Colonic mucosa (tissue), 4 donors: ENCODE data around the gene USP37. TPM values are rescaled to one million over a fixed set of nuclear protein-coding genes. Genes with fewer than 3 reads are reported as not detected.

Source experiments
- DNase-seq: peaks from one replicate; pipeline ENCODE4 v3.0.0-alpha.2; 2020
- H3K27ac ChIP-seq: fragments of 200-600 bp; one replicate; pipeline ENCODE4 v1.8.0; 2021
- H3K27me3 ChIP-seq: fragments of 200-600 bp; one replicate; pipeline ENCODE4 v1.8.0; 2021
- H3K36me3 ChIP-seq: fragments of 200-600 bp; one replicate; pipeline ENCODE4 v1.8.0; 2021
- H3K4me1 ChIP-seq: fragments of 200-600 bp; one replicate; pipeline ENCODE4 v1.8.0; 2021; ENCODE audit warnings: mild to moderate bottlenecking
- H3K4me3 ChIP-seq: fragments of 200-600 bp; one replicate; pipeline ENCODE4 v1.8.0; 2021
- H3K9ac ChIP-seq, 2 donors: one replicate each; pipeline ENCODE4 v1.7.0; 2013; ENCODE audit warnings: control low read depth in 2 of 2, low read depth in 2 of 2, low read length in 2 of 2
- H3K9me3 ChIP-seq: fragments of 200-600 bp; one replicate; pipeline ENCODE4 v1.8.0; 2021
- intact Hi-C: fragments of 100-400 bp; cut with DNase I; formaldehyde crosslinking; loops from one replicate; pipeline ENCODE4 v1.14.1; 2022
- total RNA-seq, 2 donors: library from RNA; stranded (reverse); fragmentation: NEBNext Ultra II Directional in 1 of 2; extraction: Animal tissue kit (Norgen Biotek cat#: 25700) in 1 of 2; gene quantifications; one replicate each; pipeline ENCODE4 v1.2.1, GENCODE V29; 2021
- TF ChIP-seq, protein P1 (sequence below): fragments of 200-600 bp; IDR thresholded peaks from one replicate; pipeline ENCODE4 v1.8.0; 2022; ENCODE audit warnings: antibody characterized with exemption, mild to moderate bottlenecking
- donor health status: healthy.
- donor health status: DM: no; HTN: no; CAD: no.
- donor health status: DM: no; HTN: no; CAD: no.

Gene USP37
- total RNA-seq, 2 donors from 2014 or later, result 13.1 to 13.4 TPM

DNA sequence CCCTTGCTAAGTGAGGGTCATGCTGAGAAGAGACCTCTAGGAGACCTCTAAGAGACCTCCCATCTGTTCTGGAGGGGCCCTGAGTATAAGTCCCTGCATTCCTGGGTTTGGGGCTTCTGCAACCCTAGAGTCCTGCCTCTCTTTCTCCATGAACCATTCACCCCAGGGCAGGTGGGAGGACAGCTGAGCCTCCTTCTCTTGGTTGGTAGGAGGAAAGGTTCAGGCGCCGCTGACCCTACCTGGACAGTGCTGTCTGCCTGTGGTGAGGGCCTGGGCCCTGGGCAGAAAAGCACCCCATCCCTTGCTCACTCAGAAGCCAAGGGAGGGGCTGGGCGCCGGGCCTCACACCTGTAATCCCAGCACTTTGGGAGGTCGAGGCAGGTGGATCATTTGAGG is 149.8 kb downstream of the USP37 start:
- Histone ChIP-seq H3K9ac (peak overlapping the region in 1 of 2 donors; percentile 0), H3K27ac (peak overlapping the region; percentile 88), H3K4me1 (peaks cover 4% of the 10 kb centered on the region), H3K27me3 (no peaks in the 10 kb centered on the region), H3K36me3 (no peaks in the 10 kb centered on the region), H3K4me3 (no peak overlapping the region), H3K9me3 (no peaks in the 10 kb centered on the region)
- no peak for DNase-seq
- intact Hi-C loops, result no loop called here
- TF ChIP-seq, protein P1, sequence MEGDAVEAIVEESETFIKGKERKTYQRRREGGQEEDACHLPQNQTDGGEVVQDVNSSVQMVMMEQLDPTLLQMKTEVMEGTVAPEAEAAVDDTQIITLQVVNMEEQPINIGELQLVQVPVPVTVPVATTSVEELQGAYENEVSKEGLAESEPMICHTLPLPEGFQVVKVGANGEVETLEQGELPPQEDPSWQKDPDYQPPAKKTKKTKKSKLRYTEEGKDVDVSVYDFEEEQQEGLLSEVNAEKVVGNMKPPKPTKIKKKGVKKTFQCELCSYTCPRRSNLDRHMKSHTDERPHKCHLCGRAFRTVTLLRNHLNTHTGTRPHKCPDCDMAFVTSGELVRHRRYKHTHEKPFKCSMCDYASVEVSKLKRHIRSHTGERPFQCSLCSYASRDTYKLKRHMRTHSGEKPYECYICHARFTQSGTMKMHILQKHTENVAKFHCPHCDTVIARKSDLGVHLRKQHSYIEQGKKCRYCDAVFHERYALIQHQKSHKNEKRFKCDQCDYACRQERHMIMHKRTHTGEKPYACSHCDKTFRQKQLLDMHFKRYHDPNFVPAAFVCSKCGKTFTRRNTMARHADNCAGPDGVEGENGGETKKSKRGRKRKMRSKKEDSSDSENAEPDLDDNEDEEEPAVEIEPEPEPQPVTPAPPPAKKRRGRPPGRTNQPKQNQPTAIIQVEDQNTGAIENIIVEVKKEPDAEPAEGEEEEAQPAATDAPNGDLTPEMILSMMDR, result no peak

DNA sequence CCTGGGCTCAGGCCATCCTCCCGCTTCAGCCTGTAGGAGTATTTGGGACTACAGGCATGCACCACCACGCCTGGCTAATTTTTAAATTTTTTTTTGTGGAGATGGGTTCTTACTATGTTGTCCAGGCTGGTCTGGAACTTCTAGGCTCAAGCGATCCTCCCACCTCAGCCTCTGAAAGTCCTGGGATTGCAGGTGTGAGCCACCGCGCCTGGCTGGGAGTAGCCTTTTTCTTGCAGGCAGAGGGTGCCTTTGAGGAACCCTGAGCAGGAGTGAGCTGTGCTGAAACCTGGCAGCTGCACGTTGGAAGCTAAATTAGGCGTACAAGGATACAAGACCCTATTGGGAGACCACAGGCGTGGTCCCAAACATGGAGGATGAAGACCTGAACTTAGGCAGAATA is 160.4 kb downstream of the USP37 start:
- Histone ChIP-seq H3K9me3 (no peaks in the 10 kb centered on the region), H3K36me3 (no peaks in the 10 kb centered on the region), H3K9ac (peak overlapping the region; percentile 9 to 26), H3K27me3 (no peaks in the 10 kb centered on the region), H3K4me3 (no peak overlapping the region), H3K4me1 (peaks cover 7% of the 10 kb centered on the region), H3K27ac (peak overlapping the region; percentile 84)
- DNase-seq, result no peak
- TF ChIP-seq, protein P1, result no peak
- intact Hi-C loops, result loop anchor here (5.0 to 10.0 kb wide), 2 partner anchors 60 to 237 kb away; no protein-coding TSS in a partner anchor

DNA sequence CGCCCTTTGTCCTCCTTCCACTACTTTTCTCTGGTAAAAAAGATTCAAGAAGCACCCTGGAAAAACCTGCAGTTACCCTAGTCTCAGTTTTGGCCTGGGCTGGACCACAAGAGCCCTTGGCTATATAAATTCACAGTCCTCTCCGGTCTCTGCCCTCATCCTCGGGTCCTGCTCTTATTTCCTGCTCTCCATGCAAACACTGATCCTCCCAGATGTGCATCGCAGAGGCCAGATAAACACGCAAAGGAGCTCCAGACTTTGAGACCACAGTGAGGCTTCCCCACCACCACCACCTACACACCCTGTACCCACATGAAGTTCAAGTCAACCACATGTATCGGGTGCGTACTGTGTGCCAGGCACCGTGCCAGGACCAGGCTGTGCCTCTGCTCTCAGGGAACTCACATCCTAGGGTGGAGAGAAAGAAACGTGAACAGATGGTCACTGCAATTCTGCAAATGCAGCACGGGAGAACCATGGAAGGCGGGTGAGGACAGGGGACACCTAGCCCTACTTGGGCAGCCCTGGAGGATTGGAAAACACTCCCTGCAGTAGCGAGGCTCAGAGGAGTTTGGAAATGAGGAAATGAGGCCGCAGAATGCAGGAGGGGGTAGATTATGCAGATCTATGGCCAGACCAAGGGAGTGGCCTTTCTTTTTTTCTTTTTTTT is 161.1 kb downstream of the USP37 start:
- Histone ChIP-seq H3K36me3 (peaks cover 3% of the 10 kb centered on the region), H3K27me3 (no peaks in the 10 kb centered on the region), H3K27ac (peak overlapping the region; percentile 84), H3K9me3 (no peaks in the 10 kb centered on the region), H3K4me3 (peak overlapping the region; percentile 34), H3K9ac (peak overlapping the region; percentile 63 to 83), H3K4me1 (peaks cover 7% of the 10 kb centered on the region)
- DNase-seq, result peak; percentile 87
- TF ChIP-seq, protein P1, result no peak
- intact Hi-C loops, result loop anchor here (5.0 to 10.0 kb wide), 2 partner anchors 60 to 238 kb away; no protein-coding TSS in a partner anchor

DNA sequence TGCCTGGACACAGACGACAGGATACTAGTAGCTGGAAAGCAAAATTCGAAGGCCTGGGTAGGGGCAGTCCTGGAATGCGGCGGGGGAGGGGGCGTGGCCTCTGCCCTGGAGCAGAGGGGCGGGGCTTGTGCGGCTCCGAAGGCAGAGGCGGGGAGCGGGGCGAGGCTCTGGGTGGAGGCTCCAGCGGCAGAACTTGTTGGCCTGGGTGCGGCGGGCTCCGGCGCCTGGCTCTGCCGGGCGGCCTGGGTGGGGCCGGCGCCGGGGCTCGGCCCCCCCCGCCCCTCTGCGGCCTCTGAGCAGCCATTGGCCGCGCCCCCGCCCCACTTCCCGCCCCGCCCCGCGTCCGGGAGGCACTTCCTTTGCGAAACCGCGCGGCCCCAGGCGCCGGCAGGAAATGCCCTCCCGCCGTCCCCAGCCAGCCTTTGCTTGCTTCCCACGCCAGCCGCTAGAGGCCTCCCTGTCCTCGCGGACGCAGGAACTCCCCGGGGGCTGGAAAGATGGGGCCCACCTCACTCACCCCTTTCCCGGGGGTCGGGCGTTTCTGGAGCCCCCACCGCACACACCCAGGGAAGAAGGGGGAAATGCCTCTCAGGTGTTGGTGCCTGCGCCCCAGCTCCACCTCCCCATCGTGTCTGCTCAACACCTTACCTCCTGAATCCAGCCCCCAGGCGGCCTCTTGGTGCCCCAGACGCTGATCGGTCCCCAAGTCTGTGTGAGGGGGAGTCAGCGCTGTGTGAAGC is 161.8 kb downstream of the USP37 start:
- Histone ChIP-seq H3K9me3 (no peaks in the 10 kb centered on the region), H3K27ac (peak overlapping the region; percentile 89), H3K27me3 (no peaks in the 10 kb centered on the region), H3K4me1 (peaks cover 13% of the 10 kb centered on the region), H3K4me3 (peak overlapping the region; percentile 34), H3K9ac (peak overlapping the region; percentile 73 to 83), H3K36me3 (peaks cover 4% of the 10 kb centered on the region)
- intact Hi-C loops, result loop anchor here (5.0 to 10.0 kb wide), 2 partner anchors 61 to 238 kb away; no protein-coding TSS in a partner anchor
- TF ChIP-seq, protein P1, result peak; percentile 62
- DNase-seq, result peak; percentile 98

DNA sequence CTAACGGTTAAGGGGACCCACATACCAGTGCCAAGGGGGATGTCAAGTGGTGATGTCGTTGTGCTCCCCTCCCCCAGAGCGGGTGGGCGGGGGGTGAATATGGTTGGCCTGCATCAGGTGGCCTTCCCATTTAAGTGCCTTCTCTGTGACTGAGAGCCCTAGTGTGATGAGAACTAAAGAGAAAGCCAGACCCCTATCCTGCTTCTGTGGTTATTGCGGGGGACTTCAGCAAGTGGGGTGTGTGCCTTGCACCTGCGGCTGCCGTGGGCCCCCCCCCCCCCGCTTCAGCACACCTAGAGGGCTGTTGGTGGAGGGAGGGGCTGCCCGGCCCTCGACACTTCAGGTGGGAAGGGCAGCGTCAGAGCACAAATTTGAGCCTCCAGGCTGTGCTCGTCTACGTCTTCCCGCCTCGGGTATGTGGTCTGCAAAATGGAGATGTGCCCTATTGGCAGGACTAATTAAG is 162.4 kb downstream of the USP37 start:
- Histone ChIP-seq H3K27ac (peak overlapping the region; percentile 89), H3K4me1 (peaks cover 17% of the 10 kb centered on the region), H3K36me3 (peaks cover 4% of the 10 kb centered on the region), H3K27me3 (no peaks in the 10 kb centered on the region), H3K4me3 (peak overlapping the region; percentile 22), H3K9me3 (no peaks in the 10 kb centered on the region), H3K9ac (peak overlapping the region; percentile 73 to 82)
- intact Hi-C loops, result loop anchor here (5.0 to 10.0 kb wide), 2 partner anchors 62 to 239 kb away; no protein-coding TSS in a partner anchor
- TF ChIP-seq, protein P1, result no peak
- DNase-seq, result peak; percentile 63
